Neuron (in vitro differentiated cells): Measurements from ENCODE around the gene FRMD4A.
"Not testable (repeated sequence)": the region's sequence is repeated elsewhere in the genome, so short reads cannot be mapped to it uniquely, and the experiment has no call there.

Experiments used
- H2AFZ ChIP-seq: one replicate; pipeline ENCODE4 v1.6.1; 2013; ENCODE audit warnings: low read depth, mild to moderate bottlenecking, inconsistent platforms, low read length, moderate library complexity
- H3K27me3 ChIP-seq: one replicate; pipeline ENCODE4 v1.6.1; 2013; ENCODE audit warnings: low read length; ENCODE audit not compliant: insufficient read depth
- H3K36me3 ChIP-seq: one replicate; pipeline ENCODE4 v1.6.1; 2013; ENCODE audit warnings: low read length; ENCODE audit not compliant: insufficient read depth
- H3K4me1 ChIP-seq: one replicate; pipeline ENCODE4 v1.6.1; 2013; ENCODE audit warnings: low read length; ENCODE audit not compliant: insufficient read depth
- H3K4me3 ChIP-seq: 2 replicates; pipeline ENCODE4 v1.5.1; 2013; ENCODE audit warnings: mild to moderate bottlenecking, low read length, moderate library complexity
- H3K9me3 ChIP-seq: one replicate; pipeline ENCODE4 v1.6.1; 2013; ENCODE audit warnings: low read length

The FRMD4A gene

GRCh38 chr10:13871776-13872175 is 458.9 kb downstream of the FRMD4A start:
- peaks cover 28% of the 10 kb centered on the region for H3K4me1 ChIP-seq
- no peaks in the 10 kb centered on the region for H3K27me3 ChIP-seq
- H2AFZ ChIP-seq: no peak overlapping the region
- no peak overlapping the region for H3K4me3 ChIP-seq
- H3K9me3 ChIP-seq: peaks cover 8% of the 10 kb centered on the region
- peaks cover 26% of the 10 kb centered on the region for H3K36me3 ChIP-seq

- no peak overlapping the region for H2AFZ ChIP-seq
- peaks cover 36% of the 10 kb centered on the region for H3K4me1 ChIP-seq
- peaks cover 26% of the 10 kb centered on the region for H3K36me3 ChIP-seq
- no peak overlapping the region for H3K4me3 ChIP-seq
- H3K27me3 ChIP-seq: no peaks in the 10 kb centered on the region
- H3K9me3 ChIP-seq: peaks cover 8% of the 10 kb centered on the region
Observed at GRCh38 chr10:13871011-13871410, 459.7 kb downstream of the FRMD4A start.

- H3K27me3 ChIP-seq: no peaks in the 10 kb centered on the region
- no peak overlapping the region for H2AFZ ChIP-seq
- H3K4me3 ChIP-seq: no peak overlapping the region
- peaks cover 7% of the 10 kb centered on the region for H3K9me3 ChIP-seq
- H3K36me3 ChIP-seq: peaks cover 26% of the 10 kb centered on the region
- peaks cover 35% of the 10 kb centered on the region for H3K4me1 ChIP-seq
Observed at GRCh38 chr10:13869295-13869664, 461.4 kb downstream of the FRMD4A start.

GRCh38 chr10:13868528-13869294 is 462.0 kb downstream of the FRMD4A start:
- peaks cover 7% of the 10 kb centered on the region for H3K9me3 ChIP-seq
- no peak overlapping the region for H3K4me3 ChIP-seq
- peaks cover 26% of the 10 kb centered on the region for H3K36me3 ChIP-seq
- H2AFZ ChIP-seq: no peak overlapping the region
- peaks cover 35% of the 10 kb centered on the region for H3K4me1 ChIP-seq
- H3K27me3 ChIP-seq: no peaks in the 10 kb centered on the region

DNA sequence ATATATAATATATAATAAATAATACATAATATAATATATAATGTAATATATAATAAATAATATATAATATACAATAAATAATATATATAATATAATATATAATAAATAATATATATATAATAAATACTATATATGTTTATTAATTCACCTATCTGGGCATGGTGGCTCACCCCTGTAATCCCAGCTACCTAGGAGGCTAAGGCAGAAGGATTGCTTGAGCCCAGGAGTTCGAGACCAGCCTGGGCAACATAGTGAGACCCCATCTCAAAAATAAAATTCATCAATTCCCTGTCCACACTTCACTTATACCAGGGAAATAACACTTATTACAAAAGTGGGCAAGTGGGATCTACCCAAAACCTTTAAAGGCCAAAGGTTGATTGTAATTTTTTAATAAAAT is 462.9 kb downstream of the FRMD4A start:
- H3K4me1 ChIP-seq: peaks cover 39% of the 10 kb centered on the region
- H3K27me3 ChIP-seq: no peaks in the 10 kb centered on the region
- H3K36me3 ChIP-seq: peaks cover 26% of the 10 kb centered on the region
- H3K9me3 ChIP-seq: peaks cover 7% of the 10 kb centered on the region
- no peak overlapping the region for H2AFZ ChIP-seq
- H3K4me3 ChIP-seq: no peak overlapping the region

DNA sequence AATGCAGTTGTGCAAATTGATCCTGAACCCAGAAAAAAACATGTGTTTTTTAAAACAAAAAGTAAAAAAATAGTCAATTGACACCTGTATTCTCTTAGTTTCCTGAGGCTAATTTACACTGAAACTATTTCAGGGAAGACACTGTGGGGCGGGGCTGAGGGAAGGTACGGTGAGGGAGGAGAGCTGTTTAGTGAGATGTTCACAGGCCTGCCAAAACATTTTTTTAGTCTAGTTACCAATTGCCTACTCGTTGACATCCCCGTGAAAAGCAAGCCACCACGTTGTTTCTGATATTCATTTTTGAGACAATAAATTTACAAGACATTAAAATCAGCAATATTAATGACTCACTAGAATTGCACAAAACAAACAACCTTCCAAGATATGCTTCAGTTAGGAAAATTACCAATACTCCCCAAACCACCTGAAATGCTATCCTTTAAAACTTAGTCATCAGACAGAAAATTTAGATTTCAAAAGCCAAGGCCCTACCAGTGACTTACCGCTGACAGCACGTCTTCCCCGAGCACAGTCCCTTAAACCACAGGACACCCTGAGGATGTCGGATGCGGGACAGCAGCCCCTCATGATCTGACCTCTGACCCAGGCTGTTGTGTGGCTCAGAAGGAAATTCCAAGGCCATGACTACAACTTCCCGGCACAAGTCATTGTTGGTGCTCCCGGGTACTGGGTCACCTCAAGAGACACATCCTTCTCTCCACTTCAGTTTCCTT is 464.8 kb downstream of the FRMD4A start:
- H3K9me3 ChIP-seq: peaks cover 7% of the 10 kb centered on the region
- no peak overlapping the region for H2AFZ ChIP-seq
- H3K36me3 ChIP-seq: peaks cover 14% of the 10 kb centered on the region
- no peaks in the 10 kb centered on the region for H3K27me3 ChIP-seq
- peaks cover 22% of the 10 kb centered on the region for H3K4me1 ChIP-seq
- H3K4me3 ChIP-seq: no peak overlapping the region

GRCh38 chr10:13865220-13865619 is 465.5 kb downstream of the FRMD4A start:
- H2AFZ ChIP-seq, H3K4me3 ChIP-seq, H3K36me3 ChIP-seq, H3K27me3 ChIP-seq, H3K9me3 ChIP-seq: not testable (repeated sequence)
- peaks cover 21% of the 10 kb centered on the region for H3K4me1 ChIP-seq

DNA sequence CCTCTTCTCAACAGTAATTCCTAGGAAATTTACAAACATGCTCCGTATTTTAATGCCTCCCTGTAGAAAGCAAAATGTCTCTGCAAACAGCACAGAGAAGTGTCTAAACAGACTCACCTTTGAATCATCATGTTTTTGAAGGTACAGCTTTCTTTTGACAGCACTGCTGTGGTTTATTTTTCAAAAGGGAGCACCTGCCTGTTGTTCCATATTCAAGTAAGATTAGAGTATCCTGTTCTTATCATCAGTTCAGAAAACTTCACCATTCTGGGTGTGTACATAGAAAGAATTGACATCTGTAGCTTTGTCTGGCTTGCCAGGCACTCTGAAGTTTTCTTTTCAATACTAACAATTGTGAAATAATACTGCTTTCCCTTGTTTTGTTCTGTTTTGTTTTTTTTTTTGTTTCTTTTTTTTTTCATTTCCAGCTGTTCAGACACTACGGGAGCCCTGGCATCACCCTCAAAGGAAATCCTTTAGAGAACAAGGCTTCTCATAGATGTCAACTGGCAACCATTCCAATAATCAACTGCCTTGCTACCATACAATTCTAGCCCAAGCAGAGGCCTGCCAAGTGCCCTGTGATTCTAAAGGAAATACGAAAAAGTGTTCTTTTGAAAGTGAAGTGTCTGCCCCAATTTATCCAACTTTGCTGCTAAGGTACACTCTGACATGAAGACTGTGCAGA is 468.0 kb downstream of the FRMD4A start:
- Histone ChIP-seq H3K27me3 (no peaks in the 10 kb centered on the region), H2AFZ (no peak overlapping the region), H3K9me3 (no peaks in the 10 kb centered on the region), H3K4me1 (peaks cover 27% of the 10 kb centered on the region), H3K4me3 (no peak overlapping the region), H3K36me3 (peaks cover 6% of the 10 kb centered on the region)

GRCh38 chr10:13860886-13861285 is 469.8 kb downstream of the FRMD4A start:
- Histone ChIP-seq H3K4me3 (no peak overlapping the region), H2AFZ (no peak overlapping the region), H3K36me3 (peaks cover 23% of the 10 kb centered on the region), H3K4me1 (peaks cover 13% of the 10 kb centered on the region), H3K9me3 (no peaks in the 10 kb centered on the region), H3K27me3 (no peaks in the 10 kb centered on the region)

- Histone ChIP-seq H3K36me3 (peaks cover 26% of the 10 kb centered on the region), H3K4me3 (no peak overlapping the region), H2AFZ (no peak overlapping the region), H3K4me1 (peaks cover 10% of the 10 kb centered on the region), H3K9me3 (no peaks in the 10 kb centered on the region), H3K27me3 (no peaks in the 10 kb centered on the region)
Observed at GRCh38 chr10:13859979-13860654, 470.6 kb downstream of the FRMD4A start.

- Histone ChIP-seq H3K27me3 (no peaks in the 10 kb centered on the region), H3K4me3 (no peak overlapping the region), H3K4me1 (peaks cover 10% of the 10 kb centered on the region), H3K9me3 (no peaks in the 10 kb centered on the region), H2AFZ (no peak overlapping the region), H3K36me3 (peaks cover 36% of the 10 kb centered on the region)
Observed at GRCh38 chr10:13858709-13859108, 472.0 kb downstream of the FRMD4A start.

DNA sequence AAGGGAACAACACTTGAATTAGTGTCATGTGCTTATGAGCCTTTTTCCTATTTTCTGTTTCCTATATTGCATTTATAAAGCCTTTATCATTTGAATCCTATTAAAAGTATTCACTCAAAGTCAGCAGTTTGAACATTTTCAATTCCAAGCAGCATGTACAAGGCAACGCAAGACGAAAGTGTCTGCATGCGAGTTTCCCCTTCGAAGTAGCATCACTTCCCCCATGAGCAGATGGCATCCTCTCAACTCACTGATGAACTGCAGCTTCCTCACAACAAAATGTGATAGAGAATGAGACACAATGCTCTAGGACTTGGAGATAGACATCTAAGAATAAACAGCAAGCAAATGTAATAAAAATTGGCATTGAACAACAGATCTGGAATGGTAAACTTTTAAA is 473.3 kb downstream of the FRMD4A start:
- Histone ChIP-seq H3K4me3 (no peak overlapping the region), H3K4me1 (peaks cover 5% of the 10 kb centered on the region), H3K36me3 (peaks cover 45% of the 10 kb centered on the region), H3K9me3 (no peaks in the 10 kb centered on the region), H2AFZ (no peak overlapping the region), H3K27me3 (no peaks in the 10 kb centered on the region)

DNA sequence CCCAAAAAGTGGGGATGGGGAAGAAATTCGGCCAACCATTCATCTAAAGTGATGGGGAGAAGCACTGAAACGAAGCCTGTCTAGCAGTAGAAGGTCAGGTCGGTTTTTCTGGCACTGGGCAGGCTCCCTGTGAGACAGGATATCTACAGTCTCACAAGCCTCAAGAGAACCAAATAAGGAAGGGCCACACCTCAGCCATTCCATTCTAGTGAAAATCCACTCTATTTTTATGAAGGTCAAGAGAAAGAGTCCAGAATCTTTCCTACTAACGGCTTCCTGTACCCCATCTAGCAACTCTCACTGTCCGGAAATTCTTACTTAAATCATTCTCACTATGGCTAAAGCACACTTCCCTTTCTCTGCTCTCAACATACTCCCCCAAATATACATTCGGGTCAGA is 476.9 kb downstream of the FRMD4A start:
- no peaks in the 10 kb centered on the region for H3K27me3 ChIP-seq
- no peak overlapping the region for H3K4me3 ChIP-seq
- peaks cover 2% of the 10 kb centered on the region for H3K9me3 ChIP-seq
- H3K4me1 ChIP-seq: no peaks in the 10 kb centered on the region
- no peak overlapping the region for H2AFZ ChIP-seq
- peaks cover 67% of the 10 kb centered on the region for H3K36me3 ChIP-seq
